CD8-positive, alpha-beta memory T cell (primary cell): ENCODE results near the gene VWA7. TPM values are rescaled to one million over a fixed set of nuclear protein-coding genes. Genes with fewer than 3 reads are reported as not detected.
A peak's percentile ranks its signal among the peaks of the same experiment; 100 is the strongest.

Experiments
- CTCF ChIA-PET: fragments of 350-600 bp; sonication (Branson Sonifier 250); formaldehyde crosslinking; loops from one replicate; lab custom pipeline; 2021; ENCODE audit warnings: antibody characterized with exemption; lab: Charles Lee
- POLR2A ChIA-PET: fragments of 350-600 bp; sonication (Branson Sonifier 250); formaldehyde crosslinking; loops from one replicate; lab custom pipeline; 2021; ENCODE audit warnings: antibody characterized with exemption; lab: Charles Lee
- DNase-seq, 5 donors: peaks; one replicate each; pipeline versions ENCODE4 v3.0.0 to v3.0.0-alpha.2; 2020 to 2022; ENCODE audit warnings: mixed read lengths in 1 of 5
- H3K27ac ChIP-seq: one replicate; pipeline ENCODE4 v1.7.0; 2013; ENCODE audit warnings: low read depth, mild to moderate bottlenecking, low read length, moderate library complexity
- H3K27me3 ChIP-seq: 2 replicates; pipeline ENCODE4 v1.7.0; 2013; ENCODE audit warnings: low read length, mild to moderate bottlenecking; ENCODE audit not compliant: insufficient read depth, poor library complexity, severe bottlenecking
- H3K36me3 ChIP-seq: 2 replicates; pipeline ENCODE4 v1.7.0; 2013; ENCODE audit warnings: mild to moderate bottlenecking, low read length, moderate library complexity; ENCODE audit not compliant: insufficient read depth
- H3K4me1 ChIP-seq: 2 replicates; pipeline ENCODE4 v1.7.0; 2013; ENCODE audit warnings: mild to moderate bottlenecking, low read length, moderate library complexity; ENCODE audit not compliant: insufficient read depth
- H3K4me3 ChIP-seq: 2 replicates; pipeline ENCODE4 v1.7.0; 2013; ENCODE audit warnings: mild to moderate bottlenecking, low read length
- H3K9me3 ChIP-seq: 2 replicates; pipeline ENCODE4 v1.7.0; 2013; ENCODE audit warnings: mild to moderate bottlenecking, low read length
- H3K27ac Mint-ChIP-seq, 8 donors: one replicate each; pipeline ENCODE4 v1.8.0; 2020 to 2021; ENCODE audit warnings: mixed read lengths in 8 of 8, mild to moderate bottlenecking in 6 of 8, inconsistent platforms in 3 of 8, moderate library complexity in 3 of 8
- H3K27me3 Mint-ChIP-seq, 2 donors: one replicate each; pipeline ENCODE4 v1.8.0; 2020 to 2021; ENCODE audit warnings: mixed read lengths in 2 of 2, mild to moderate bottlenecking in 1 of 2, moderate library complexity in 1 of 2
- H3K36me3 Mint-ChIP-seq, 3 donors: one replicate each; pipeline ENCODE4 v1.8.0; 2020 to 2021; ENCODE audit warnings: mixed read lengths in 3 of 3, inconsistent platforms in 1 of 3, mild to moderate bottlenecking in 1 of 3
- H3K4me1 Mint-ChIP-seq, 3 donors: one replicate each; pipeline ENCODE4 v1.8.0; 2020 to 2021; ENCODE audit warnings: mixed read lengths in 3 of 3, inconsistent platforms in 1 of 3, mild to moderate bottlenecking in 1 of 3
- H3K4me3 Mint-ChIP-seq, 7 donors: one replicate each; pipeline ENCODE4 v1.8.0; 2020 to 2021; ENCODE audit warnings: mixed read lengths in 7 of 7, mild to moderate bottlenecking in 6 of 7, moderate library complexity in 4 of 7, inconsistent platforms in 2 of 7
- H3K9me3 Mint-ChIP-seq, 5 donors: one replicate each; pipeline ENCODE4 v1.8.0; 2020 to 2022; ENCODE audit warnings: mixed read lengths in 5 of 5, mild to moderate bottlenecking in 3 of 5, moderate library complexity in 2 of 5, inconsistent platforms in 1 of 5
- polyA plus RNA-seq: library from polyadenylated mRNA; unstranded; fragments of 300-500 nt; fragmentation: Illumina TruSeq; gene quantifications from one replicate; pipeline ENCODE4 v1.2.3, GENCODE V29; 2021
- total RNA-seq, 2 experiments: library from RNA; stranded (reverse); gene quantifications; one replicate each; pipeline ENCODE4 v1.2.3, GENCODE V29; 2021

The VWA7 gene
- total and polyA plus RNA-seq, 3 experiments from 2014 or later = 1.4 to 2.5 (median 1.7) TPM

GRCh38 chr6:31768363-31769257, 8.5 kb downstream of the VWA7 start:
- Histone ChIP-seq H3K9me3 (no peaks in the 10 kb centered on the region), H3K4me1 (peaks cover 33% of the 10 kb centered on the region), H3K27ac (no peak overlapping the region), H3K27me3 (no peaks in the 10 kb centered on the region), H3K4me3 (no peak overlapping the region), H3K36me3 (no peaks in the 10 kb centered on the region)
- Mint-ChIP-seq H3K9me3 (peaks cover 0 to 5% (median 0%) of the 10 kb centered on the region in 5 donors), H3K4me3 (no peak overlapping the region), H3K27ac (peak overlapping the region in 3 of 8 donors; percentile 7 to 54 (median 36)), H3K4me1 (peaks cover 22 to 29% (median 27%) of the 10 kb centered on the region in 3 donors), H3K27me3 (no peaks in the 10 kb centered on the region), H3K36me3 (peaks cover 0 to 1% (median 0%) of the 10 kb centered on the region in 3 donors)
- ChIA-PET POLR2A (no interaction called here), CTCF (interaction anchor here (1.1 to 4.0 kb wide), 13 partner anchors 17 to 188 kb away, joined by 3 to 42 read pairs (median 8); partner anchors contain the start of genes CLIC1, DDAH2, LSM2 and MSH5)
- no peak for DNase-seq

GRCh38 chr6:31767096-31767645, 10.0 kb downstream of the VWA7 start:
- ChIA-PET CTCF (interaction anchor here (0.9 to 1.5 kb wide), 2 partner anchors 37 to 63 kb away, joined by 3 read pairs; no protein-coding TSS in a partner anchor), POLR2A (no interaction called here)
- Mint-ChIP-seq H3K36me3 (peaks cover 0 to 1% (median 0%) of the 10 kb centered on the region in 3 donors), H3K27ac (no peak overlapping the region), H3K9me3 (peaks cover 0 to 3% (median 0%) of the 10 kb centered on the region in 5 donors), H3K4me1 (peaks cover 14 to 18% (median 16%) of the 10 kb centered on the region in 3 donors), H3K27me3 (no peaks in the 10 kb centered on the region), H3K4me3 (no peak overlapping the region)
- no peak for DNase-seq
- no peaks in the 10 kb centered on the region for H3K9me3 ChIP-seq
- no peak overlapping the region for H3K4me3 ChIP-seq
- H3K27me3 ChIP-seq = no peaks in the 10 kb centered on the region
- H3K27ac ChIP-seq = no peak overlapping the region
- no peaks in the 10 kb centered on the region for H3K36me3 ChIP-seq
- peaks cover 20% of the 10 kb centered on the region for H3K4me1 ChIP-seq

GRCh38 chr6:31765910-31766794, 11.0 kb downstream of the VWA7 start:
- no peaks in the 10 kb centered on the region for H3K27me3 ChIP-seq
- no peak overlapping the region for H3K4me3 ChIP-seq
- POLR2A ChIA-PET = no interaction called here
- no peak overlapping the region for H3K27ac ChIP-seq
- H3K4me1 ChIP-seq = peaks cover 11% of the 10 kb centered on the region
- no peak overlapping the region for H3K4me3 Mint-ChIP-seq
- DNase-seq = no peak
- CTCF ChIA-PET = no interaction called here
- H3K27me3 Mint-ChIP-seq = no peaks in the 10 kb centered on the region
- H3K36me3 ChIP-seq = no peaks in the 10 kb centered on the region
- peaks cover 0 to 1% (median 0%) of the 10 kb centered on the region in 3 donors for H3K36me3 Mint-ChIP-seq
- peak overlapping the region in 1 of 8 donors; percentile 65 for H3K27ac Mint-ChIP-seq
- H3K9me3 Mint-ChIP-seq = no peaks in the 10 kb centered on the region
- peaks cover 8 to 10% (median 9%) of the 10 kb centered on the region in 3 donors for H3K4me1 Mint-ChIP-seq
- H3K9me3 ChIP-seq = no peaks in the 10 kb centered on the region

GRCh38 chr6:31765559-31765909, 11.6 kb downstream of the VWA7 start:
- Mint-ChIP-seq H3K27me3 (no peaks in the 10 kb centered on the region), H3K27ac (peak overlapping the region in 1 of 8 donors; percentile 68), H3K4me3 (no peak overlapping the region), H3K4me1 (peaks cover 5 to 7% (median 6%) of the 10 kb centered on the region in 3 donors), H3K36me3 (peaks cover 0 to 3% (median 3%) of the 10 kb centered on the region in 3 donors), H3K9me3 (no peaks in the 10 kb centered on the region)
- peaks cover 6% of the 10 kb centered on the region for H3K4me1 ChIP-seq
- no peak overlapping the region for H3K27ac ChIP-seq
- H3K36me3 ChIP-seq = no peaks in the 10 kb centered on the region
- POLR2A ChIA-PET = no interaction called here
- no peak for DNase-seq
- no peaks in the 10 kb centered on the region for H3K27me3 ChIP-seq
- CTCF ChIA-PET = no interaction called here
- no peaks in the 10 kb centered on the region for H3K9me3 ChIP-seq
- no peak overlapping the region for H3K4me3 ChIP-seq

GRCh38 chr6:31764198-31764597, 12.9 kb downstream of the VWA7 start:
- CTCF ChIA-PET = no interaction called here
- H3K27me3 Mint-ChIP-seq = no peaks in the 10 kb centered on the region
- no peak overlapping the region for H3K4me3 ChIP-seq
- no peak for DNase-seq
- H3K27me3 ChIP-seq = no peaks in the 10 kb centered on the region
- H3K4me1 Mint-ChIP-seq = no peaks in the 10 kb centered on the region
- POLR2A ChIA-PET = no interaction called here
- H3K9me3 Mint-ChIP-seq = no peaks in the 10 kb centered on the region
- H3K4me3 Mint-ChIP-seq = no peak overlapping the region
- no peak overlapping the region for H3K27ac ChIP-seq
- no peaks in the 10 kb centered on the region for H3K4me1 ChIP-seq
- H3K36me3 ChIP-seq = peaks cover 6% of the 10 kb centered on the region
- peak overlapping the region in 2 of 8 donors; percentile 33 to 50 for H3K27ac Mint-ChIP-seq
- no peaks in the 10 kb centered on the region for H3K9me3 ChIP-seq
- H3K36me3 Mint-ChIP-seq = peaks cover 0 to 8% (median 7%) of the 10 kb centered on the region in 3 donors

GRCh38 chr6:31763619-31763940, 13.5 kb downstream of the VWA7 start:
- Histone ChIP-seq H3K4me3 (no peak overlapping the region), H3K27ac (no peak overlapping the region), H3K36me3 (peaks cover 6% of the 10 kb centered on the region), H3K27me3 (no peaks in the 10 kb centered on the region), H3K9me3 (no peaks in the 10 kb centered on the region), H3K4me1 (no peaks in the 10 kb centered on the region)
- DNase-seq = no peak
- Mint-ChIP-seq H3K27me3 (no peaks in the 10 kb centered on the region), H3K4me3 (no peak overlapping the region), H3K27ac (peak overlapping the region in 4 of 8 donors; percentile 33 to 70 (median 44)), H3K36me3 (peaks cover 0 to 12% (median 8%) of the 10 kb centered on the region in 3 donors), H3K4me1 (no peaks in the 10 kb centered on the region), H3K9me3 (no peaks in the 10 kb centered on the region)
- CTCF ChIA-PET = no interaction called here
- POLR2A ChIA-PET = no interaction called here

GRCh38 chr6:31762878-31763618, 14.1 kb downstream of the VWA7 start:
- H3K4me3 ChIP-seq = no peak overlapping the region
- H3K27me3 Mint-ChIP-seq = no peaks in the 10 kb centered on the region
- DNase-seq = no peak
- H3K9me3 Mint-ChIP-seq = no peaks in the 10 kb centered on the region
- peaks cover 6% of the 10 kb centered on the region for H3K36me3 ChIP-seq
- peaks cover 0 to 12% (median 8%) of the 10 kb centered on the region in 3 donors for H3K36me3 Mint-ChIP-seq
- H3K27ac Mint-ChIP-seq = peak overlapping the region in 3 of 8 donors; percentile 38 to 70 (median 56)
- no peak overlapping the region for H3K27ac ChIP-seq
- H3K27me3 ChIP-seq = no peaks in the 10 kb centered on the region
- H3K4me1 Mint-ChIP-seq = no peaks in the 10 kb centered on the region
- ChIA-PET POLR2A (no interaction called here), CTCF (no interaction called here)
- no peaks in the 10 kb centered on the region for H3K9me3 ChIP-seq
- no peaks in the 10 kb centered on the region for H3K4me1 ChIP-seq
- H3K4me3 Mint-ChIP-seq = no peak overlapping the region
